HCT116 (cell line): ENCODE measurements around the gene NFE2L2. TPM values are rescaled to one million over a fixed set of nuclear protein-coding genes. Genes with fewer than 3 reads are reported as not detected.

ENCODE experiments used
- ATAC-seq: fragments of 200-7000 bp; cut with Tn5 transposase; 2 replicates; pipeline ENCODE4 v1.9.1; 2020; ENCODE audit warnings: mild to moderate bottlenecking, moderate library complexity
- BruUV-seq: library from RNA; stranded (reverse); fragments of 400-500 nt; replicated peaks from 2 replicates; lab custom pipeline; 2021; lab: Mats Ljungman, UMichigan
- CTCF ChIA-PET: fragments of 300-600 bp; sonication (Branson Sonifier 250); formaldehyde crosslinking; loops from one replicate; lab custom pipeline; 2021; ENCODE audit warnings: antibody characterized with exemption; lab: Charles Lee
- POLR2A ChIA-PET: fragments of 300-600, 350-600 bp; sonication (Branson Sonifier 250); formaldehyde crosslinking; loops from one replicate; lab custom pipeline; 2021; ENCODE audit warnings: antibody characterized with exemption; lab: Charles Lee
- RAD21 ChIA-PET, 2 experiments: fragments of 300-600 bp; sonication (Branson Sonifier 250); formaldehyde crosslinking; loops; one replicate each; lab custom pipeline; 2023; ENCODE audit warnings: low total read pairs in 2 of 2; ENCODE audit not compliant: uncharacterized antibody in 2 of 2, unreplicated experiment in 2 of 2, low non-redundant PET in 1 of 2; lab: Charles Lee
- DNase-seq: peaks from one replicate; pipeline ENCODE4 v3.0.0-alpha.2; 2010; ENCODE audit warnings: low read depth, low spot score
- H2AFZ ChIP-seq: fragments of 200-600 bp; shearing (Covaris generic), sonication (generic); 2 replicates; pipeline ENCODE4 v1.6.1; 2017; ENCODE audit warnings: low read depth, mixed run types, mixed read lengths, antibody characterized with exemption, low read length; ENCODE audit not compliant: poor library complexity, severe bottlenecking
- H3K27ac ChIP-seq: 2 replicates; pipeline ENCODE4 v1.5.1; 2012; ENCODE audit warnings: low read depth, low read length
- H3K27me3 ChIP-seq: fragments of 200-600 bp; sonication (generic); 2 replicates; pipeline ENCODE4 v1.6.1; 2016; ENCODE audit warnings: mixed run types, low read length, mixed read lengths; ENCODE audit not compliant: insufficient read depth
- H3K36me3 ChIP-seq, 2 experiments: fragments of 200-500 bp in 1 of 2; fragments of 200-600 bp in 1 of 2; sonication (Bioruptor generic) in 1 of 2; sonication (generic) in 1 of 2; 2 replicates each; pipeline versions ENCODE4 v1.5.1 to v1.6.1; 2014 to 2016; ENCODE audit warnings: low read length in 2 of 2, inconsistent platforms in 1 of 2, mixed read lengths in 1 of 2, mixed run types in 1 of 2; ENCODE audit not compliant: insufficient read depth in 2 of 2, control insufficient read depth in 1 of 2
- H3K4me1 ChIP-seq, 2 experiments: fragments of 200-600 bp in 1 of 2; sonication (generic) in 1 of 2; 2 replicates each; pipeline versions ENCODE4 v1.5.1 to v1.6.1; 2012 to 2017; ENCODE audit warnings: low read length in 2 of 2, inconsistent platforms in 1 of 2, mild to moderate bottlenecking in 1 of 2, mixed read lengths in 1 of 2, mixed run types in 1 of 2, moderate library complexity in 1 of 2; ENCODE audit not compliant: insufficient read depth in 2 of 2, control insufficient read depth in 1 of 2
- H3K4me2 ChIP-seq: fragments of 200-600 bp; sonication (generic); 2 replicates; pipeline ENCODE4 v1.6.1; 2017; ENCODE audit warnings: mixed run types, low read length, mixed read lengths
- H3K4me3 ChIP-seq, 2 experiments: fragments of 200-600 bp in 1 of 2; sonication (generic) in 1 of 2; replicated peaks in 1 of 2; 2 replicates each; pipeline ENCODE4 v1.5.1; 2011 to 2016; ENCODE audit warnings: low read length in 2 of 2, control low read depth in 1 of 2, low read depth in 1 of 2, mild to moderate bottlenecking in 1 of 2, mixed read lengths in 1 of 2, mixed run types in 1 of 2
- H3K79me2 ChIP-seq: fragments of 200-600 bp; sonication (generic); 2 replicates; pipeline ENCODE4 v1.6.1; 2017; ENCODE audit warnings: mild to moderate bottlenecking, mixed run types, low read length, moderate library complexity, mixed read lengths; ENCODE audit not compliant: insufficient read depth
- H3K9ac ChIP-seq: fragments of 200-600 bp; sonication (generic); 2 replicates; pipeline ENCODE4 v1.6.1; 2016; ENCODE audit warnings: low read length, mixed read lengths
- H3K9me2 ChIP-seq: fragments of 200-600 bp; sonication (generic), shearing (Covaris generic); 2 replicates; pipeline ENCODE4 v1.6.1; 2017; ENCODE audit warnings: mixed run types, mild to moderate bottlenecking, moderate library complexity; ENCODE audit not compliant: insufficient read depth
- H3K9me3 ChIP-seq, 2 experiments: fragments of 200-500 bp in 1 of 2; fragments of 200-600 bp in 1 of 2; sonication (Bioruptor generic) in 1 of 2; sonication (generic) in 1 of 2; 2 replicates each; pipeline ENCODE4 v1.6.1; 2014 to 2017; ENCODE audit warnings: low read length in 2 of 2, mixed read lengths in 2 of 2, inconsistent platforms in 1 of 2, low read depth in 1 of 2, mild to moderate bottlenecking in 1 of 2, mixed run types in 1 of 2, moderate library complexity in 1 of 2; ENCODE audit not compliant: control insufficient read depth in 1 of 2, insufficient read depth in 1 of 2
- H4K20me1 ChIP-seq: fragments of 200-600 bp; sonication (generic), shearing (Covaris generic); 2 replicates; pipeline ENCODE4 v1.6.1; 2017; ENCODE audit warnings: mixed run types, mild to moderate bottlenecking, moderate library complexity; ENCODE audit not compliant: insufficient read depth
- ELF1 ChIP-seq: IDR thresholded peaks from 2 replicates; pipeline ENCODE4 v1.6.1; 2012; ENCODE audit warnings: low read depth, borderline replicate concordance
- EZH2 ChIP-seq: fragments of 200-600 bp; sonication (generic); IDR thresholded peaks from 2 replicates; pipeline ENCODE4 v1.6.1; 2017; ENCODE audit warnings: antibody characterized with exemption, mixed run types
- ZNF274 ChIP-seq: fragments of 200-500 bp; sonication (Bioruptor generic); IDR thresholded peaks from 2 replicates; pipeline ENCODE4 v1.6.1; 2014; ENCODE audit warnings: mild to moderate bottlenecking, low read depth, low read length, inconsistent platforms
- intact Hi-C: fragments of 100-400 bp; cut with micrococcal nuclease; formaldehyde crosslinking; loops from 2 replicates; pipeline ENCODE4 v1.10.0; 2022
- total RNA-seq: library from RNA; stranded (reverse); gene quantifications from one replicate; pipeline ENCODE4 v1.2.1, GENCODE V29; 2021; ENCODE audit not compliant: unreplicated experiment
- TF ChIP-seq, protein P1 (sequence below): IDR thresholded peaks from 2 replicates; pipeline ENCODE4 v1.6.1; 2012

NFE2L2 gene
- total RNA-seq, 1 experiment from 2014 or later, result 106 TPM

DNA sequence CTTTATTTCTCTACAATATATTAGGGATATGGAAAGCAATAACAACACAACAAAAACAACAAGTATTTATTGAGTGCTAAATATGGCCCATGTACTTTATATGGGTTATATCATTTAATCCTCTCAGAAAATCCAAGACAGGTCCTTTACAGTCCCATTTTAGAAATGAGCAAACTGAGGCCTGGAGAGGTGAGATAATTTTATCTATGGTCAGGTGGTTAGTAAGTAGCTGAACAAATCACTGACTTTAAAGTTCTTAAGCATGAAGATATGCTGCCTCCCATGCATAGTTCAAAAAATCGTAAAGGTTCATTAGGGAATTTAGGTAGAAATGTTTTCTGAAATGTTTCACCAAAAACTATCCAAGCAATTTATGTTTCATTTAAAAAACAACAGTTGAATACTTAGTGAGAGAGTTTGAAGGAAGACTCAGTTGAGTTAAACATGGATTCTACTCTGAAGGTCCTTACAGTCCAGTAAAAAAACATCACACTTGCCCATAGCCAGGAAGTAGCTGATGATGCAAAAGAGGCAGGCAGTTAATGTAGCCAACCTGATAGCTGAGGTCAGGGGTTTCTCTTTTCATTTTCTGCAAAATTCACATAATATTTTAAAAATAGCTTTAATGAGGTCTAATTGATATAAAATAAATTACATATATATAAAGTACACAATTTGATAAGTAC, 7.6 kb upstream of the NFE2L2 start:
- Histone ChIP-seq H3K9me3 (no peaks in the 10 kb centered on the region), H3K4me1 (no peaks in the 10 kb centered on the region), H3K4me2 (no peak overlapping the region), H3K9ac (no peak overlapping the region), H3K79me2 (no peaks in the 10 kb centered on the region), H4K20me1 (no peaks in the 10 kb centered on the region), H2AFZ (no peak overlapping the region), H3K36me3 (no peaks in the 10 kb centered on the region), H3K27me3 (no peaks in the 10 kb centered on the region), H3K9me2 (no peaks in the 10 kb centered on the region), H3K4me3 (no peak overlapping the region), H3K27ac (no peak overlapping the region)
- ATAC-seq (no peak), DNase-seq (no peak)
- ChIA-PET RAD21 (no interaction called here), CTCF (interaction anchor here (1.2 kb wide), 1 partner anchor 107 kb away, joined by 3 read pairs; no protein-coding TSS in a partner anchor), POLR2A (interaction anchor here (1.2 kb wide), 1 partner anchor 9 kb away, joined by 3 read pairs; no protein-coding TSS in a partner anchor)
- intact Hi-C loops, result no loop called here
- no TSS peak for BruUV-seq
- no peak for TF ChIP-seq EZH2

DNA sequence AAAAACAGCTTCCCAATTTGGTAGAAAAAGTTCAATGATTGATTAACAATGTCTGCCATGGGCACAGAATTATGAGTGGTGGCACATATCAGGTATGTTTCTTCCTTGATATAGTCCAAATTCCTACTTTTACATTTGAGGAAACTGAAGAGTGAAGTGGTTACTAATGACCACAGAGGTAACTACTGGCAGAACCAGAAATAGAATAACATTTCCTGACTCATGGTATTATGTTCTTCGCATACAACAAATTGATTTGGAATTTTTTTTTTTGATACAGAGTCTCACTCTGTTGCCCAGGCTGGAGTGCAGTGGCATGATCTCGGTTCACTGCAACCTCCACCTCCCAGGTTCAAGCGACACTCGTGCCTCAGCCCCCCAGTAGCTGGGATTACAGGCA, 6.0 kb upstream of the NFE2L2 start:
- H3K9ac ChIP-seq, result no peak overlapping the region
- ChIA-PET RAD21 (no interaction called here), POLR2A (no interaction called here), CTCF (no interaction called here)
- intact Hi-C loops, result no loop called here
- no peaks in the 10 kb centered on the region for H3K36me3 ChIP-seq
- H3K79me2 ChIP-seq, result no peaks in the 10 kb centered on the region
- H3K4me1 ChIP-seq, result peaks cover 13% of the 10 kb centered on the region in 2 experiments; a peak in 3 of 4 replicates
- TF ChIP-seq, protein P1, sequence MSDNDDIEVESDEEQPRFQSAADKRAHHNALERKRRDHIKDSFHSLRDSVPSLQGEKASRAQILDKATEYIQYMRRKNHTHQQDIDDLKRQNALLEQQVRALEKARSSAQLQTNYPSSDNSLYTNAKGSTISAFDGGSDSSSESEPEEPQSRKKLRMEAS, result no peak
- TF ChIP-seq ZNF274 (no peak), ELF1 (no peak)
- no peaks in the 10 kb centered on the region for H3K27me3 ChIP-seq
- no peaks in the 10 kb centered on the region for H3K9me2 ChIP-seq
- H3K9me3 ChIP-seq, result no peaks in the 10 kb centered on the region
- H2AFZ ChIP-seq, result no peak overlapping the region
- no peak for ATAC-seq
- H4K20me1 ChIP-seq, result no peaks in the 10 kb centered on the region
- no peak overlapping the region for H3K4me3 ChIP-seq
- H3K4me2 ChIP-seq, result no peak overlapping the region
- H3K27ac ChIP-seq, result no peak overlapping the region
- no TSS peak for BruUV-seq
- no peak for DNase-seq
